ENCODE measurements around the gene MAIP1.

DNA sequence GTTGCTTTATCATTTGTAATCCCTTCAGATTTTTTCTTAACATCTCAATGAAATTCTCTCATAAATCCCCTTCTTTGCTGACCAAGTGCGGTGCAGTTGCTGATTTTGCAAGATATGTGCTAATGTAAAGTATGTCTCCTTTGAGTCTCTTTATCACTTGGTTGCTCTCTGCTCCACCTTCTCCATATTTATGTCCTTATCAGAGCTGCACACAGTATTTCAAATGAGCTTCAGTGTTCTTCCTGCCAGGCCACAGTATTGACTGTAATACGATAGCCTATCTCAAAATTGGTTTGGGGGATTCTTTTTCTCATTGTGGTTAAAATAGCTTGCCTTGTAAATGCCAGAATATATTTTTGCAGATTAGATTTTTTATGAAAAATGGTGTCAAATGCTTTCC is 32.2 kb downstream of the MAIP1 start:
- no peak for TF ChIP-seq EZH2 (IDR thresholded peaks at IDR 0.05)
- TF ChIP-seq POLR2AphosphoS5 (IDR thresholded peaks at IDR 0.05; ENCODE audit: borderline replicate concordance, low read depth, low read length), result no peak
- no peak for TF ChIP-seq FOXP2 (optimal IDR thresholded peaks at IDR 0.05; ENCODE audit: control extremely low read depth, extremely low read length, insufficient read depth)

Measured in SK-N-MC (cell line).